H1 (cell line): ENCODE data around the gene GGCX. TPM values are rescaled to one million over a fixed set of nuclear protein-coding genes. Genes with fewer than 3 reads are reported as not detected.
A peak's percentile ranks its signal among the peaks of the same experiment; 100 is the strongest.

ENCODE experiments used
- EP300 ChIP-seq, 2 experiments: IDR thresholded peaks; 1 replicate in 1 of 2; 2 replicates in 1 of 2; pipeline ENCODE4 v1.6.1; 2011 to 2012; ENCODE audit warnings: low read depth in 2 of 2, low read length in 2 of 2, mild to moderate bottlenecking in 2 of 2, borderline replicate concordance in 1 of 2, inconsistent platforms in 1 of 2, moderate library complexity in 1 of 2
- GABPA ChIP-seq: IDR thresholded peaks from 2 replicates; pipeline ENCODE4 v1.6.1; 2011; ENCODE audit warnings: mild to moderate bottlenecking, low read length, moderate library complexity, borderline replicate concordance; ENCODE audit not compliant: insufficient read depth
- KDM5A ChIP-seq: fragments of 200-600 bp; IDR thresholded peaks from 2 replicates; pipeline ENCODE4 v1.7.1; 2012; ENCODE audit warnings: mild to moderate bottlenecking, low read length, inconsistent platforms, mixed read lengths
- SIN3A ChIP-seq, 2 experiments: IDR thresholded peaks in 1 of 2; conservative IDR thresholded peaks in 1 of 2; 2 replicates each; pipeline ENCODE4 v1.6.1; 2011 to 2012; ENCODE audit warnings: low read length in 2 of 2, improper control_type of control experiment in 1 of 2, low read depth in 1 of 2, mild to moderate bottlenecking in 1 of 2
- SIX5 ChIP-seq: IDR thresholded peaks from 2 replicates; pipeline ENCODE4 v1.6.1; 2011; ENCODE audit warnings: mild to moderate bottlenecking, low read depth, low read length
- SP1 ChIP-seq: IDR thresholded peaks from 2 replicates; pipeline ENCODE4 v1.6.1; 2011; ENCODE audit warnings: low read depth, low read length
- SP4 ChIP-seq: IDR thresholded peaks from 2 replicates; pipeline ENCODE4 v1.6.1; 2012; ENCODE audit warnings: low read length, inconsistent platforms
- polyA plus RNA-seq, 7 experiments: library from polyadenylated mRNA; depleted of rRNA in 3 of 7; stranded (reverse) in 5 of 7; unstranded in 2 of 7; fragments of >200 nt in 5 of 7; fragments of 200-250 nt in 2 of 7; gene quantifications; 1 replicate in 5 of 7; 2 replicates in 1 of 7; 4 replicates in 1 of 7; pipeline versions ENCODE4 v1.2.1 to v1.2.3, GENCODE V29; 2011 to 2013; ENCODE audit warnings: missing spikeins in 2 of 7, mixed read lengths in 2 of 7
- total RNA-seq: library from RNA; stranded (reverse); fragmentation: NEBNext Ultra II Directional; extraction: Animal tissue kit (Norgen Biotek cat#: 25700); gene quantifications from 2 replicates; pipeline ENCODE4 v1.2.1, GENCODE V29; 2021
- TF ChIP-seq, protein P1 (sequence below): fragments of 300-600 bp; sonication (generic); IDR thresholded peaks from 2 replicates; pipeline ENCODE4 v1.7.1; 2012; ENCODE audit warnings: low read length, moderate library complexity, mild to moderate bottlenecking, inconsistent platforms; ENCODE audit not compliant: insufficient replicate concordance
- TF ChIP-seq, protein P2 (sequence below): IDR thresholded peaks from 2 replicates; pipeline ENCODE4 v1.6.1; 2011; ENCODE audit warnings: low read length, improper control_type of control experiment

Gene GGCX
- total and polyA plus RNA-seq, 2 of the 8 experiments (the other 6 are each of a cell fraction or from before 2014, with no cell fraction given) = 29.4 to 33.8 TPM

DNA sequence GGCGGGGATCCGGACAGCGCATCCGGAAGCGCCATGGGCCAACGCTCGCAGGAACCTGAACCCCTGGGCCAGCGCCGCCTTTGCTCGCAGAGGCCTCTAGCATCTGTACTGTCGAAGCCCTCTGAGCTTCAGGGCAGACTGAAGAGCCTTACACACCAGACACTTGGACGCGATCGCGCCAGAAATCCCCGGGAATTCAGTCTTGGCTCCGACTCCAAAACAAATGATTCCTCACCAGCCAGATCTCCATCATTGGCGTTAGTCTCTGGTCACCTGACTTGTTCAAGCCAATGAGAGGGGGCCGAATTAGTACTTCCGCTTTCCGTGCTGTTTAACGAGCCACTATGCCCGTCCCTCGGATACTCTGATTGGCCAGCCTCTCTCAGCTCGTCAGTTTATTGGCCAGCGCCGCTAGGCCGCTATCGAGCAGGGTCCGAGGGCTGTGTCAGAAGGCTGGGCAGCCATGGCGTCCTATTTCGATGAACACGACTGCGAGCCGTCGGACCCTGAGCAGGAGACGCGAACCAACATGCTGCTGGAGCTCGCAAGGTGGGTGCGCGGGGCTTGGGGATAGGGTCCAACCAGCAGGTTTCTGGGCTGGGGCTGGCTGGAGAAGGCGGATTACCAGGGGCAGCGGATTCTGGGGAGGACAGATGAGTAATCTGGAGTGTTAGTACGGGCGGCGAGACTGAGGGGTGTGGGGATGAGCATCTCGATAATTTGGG, 34.2 kb upstream of the GGCX start, which contains the start of gene RNF181 (continued):
- TF ChIP-seq GABPA = no peak
- no peak for TF ChIP-seq EP300 (IDR thresholded peaks at IDR 0.05; ENCODE audit: borderline replicate concordance in 1 of 2, low read depth in 2 of 2, low read length in 2 of 2)
- TF ChIP-seq, protein P1, sequence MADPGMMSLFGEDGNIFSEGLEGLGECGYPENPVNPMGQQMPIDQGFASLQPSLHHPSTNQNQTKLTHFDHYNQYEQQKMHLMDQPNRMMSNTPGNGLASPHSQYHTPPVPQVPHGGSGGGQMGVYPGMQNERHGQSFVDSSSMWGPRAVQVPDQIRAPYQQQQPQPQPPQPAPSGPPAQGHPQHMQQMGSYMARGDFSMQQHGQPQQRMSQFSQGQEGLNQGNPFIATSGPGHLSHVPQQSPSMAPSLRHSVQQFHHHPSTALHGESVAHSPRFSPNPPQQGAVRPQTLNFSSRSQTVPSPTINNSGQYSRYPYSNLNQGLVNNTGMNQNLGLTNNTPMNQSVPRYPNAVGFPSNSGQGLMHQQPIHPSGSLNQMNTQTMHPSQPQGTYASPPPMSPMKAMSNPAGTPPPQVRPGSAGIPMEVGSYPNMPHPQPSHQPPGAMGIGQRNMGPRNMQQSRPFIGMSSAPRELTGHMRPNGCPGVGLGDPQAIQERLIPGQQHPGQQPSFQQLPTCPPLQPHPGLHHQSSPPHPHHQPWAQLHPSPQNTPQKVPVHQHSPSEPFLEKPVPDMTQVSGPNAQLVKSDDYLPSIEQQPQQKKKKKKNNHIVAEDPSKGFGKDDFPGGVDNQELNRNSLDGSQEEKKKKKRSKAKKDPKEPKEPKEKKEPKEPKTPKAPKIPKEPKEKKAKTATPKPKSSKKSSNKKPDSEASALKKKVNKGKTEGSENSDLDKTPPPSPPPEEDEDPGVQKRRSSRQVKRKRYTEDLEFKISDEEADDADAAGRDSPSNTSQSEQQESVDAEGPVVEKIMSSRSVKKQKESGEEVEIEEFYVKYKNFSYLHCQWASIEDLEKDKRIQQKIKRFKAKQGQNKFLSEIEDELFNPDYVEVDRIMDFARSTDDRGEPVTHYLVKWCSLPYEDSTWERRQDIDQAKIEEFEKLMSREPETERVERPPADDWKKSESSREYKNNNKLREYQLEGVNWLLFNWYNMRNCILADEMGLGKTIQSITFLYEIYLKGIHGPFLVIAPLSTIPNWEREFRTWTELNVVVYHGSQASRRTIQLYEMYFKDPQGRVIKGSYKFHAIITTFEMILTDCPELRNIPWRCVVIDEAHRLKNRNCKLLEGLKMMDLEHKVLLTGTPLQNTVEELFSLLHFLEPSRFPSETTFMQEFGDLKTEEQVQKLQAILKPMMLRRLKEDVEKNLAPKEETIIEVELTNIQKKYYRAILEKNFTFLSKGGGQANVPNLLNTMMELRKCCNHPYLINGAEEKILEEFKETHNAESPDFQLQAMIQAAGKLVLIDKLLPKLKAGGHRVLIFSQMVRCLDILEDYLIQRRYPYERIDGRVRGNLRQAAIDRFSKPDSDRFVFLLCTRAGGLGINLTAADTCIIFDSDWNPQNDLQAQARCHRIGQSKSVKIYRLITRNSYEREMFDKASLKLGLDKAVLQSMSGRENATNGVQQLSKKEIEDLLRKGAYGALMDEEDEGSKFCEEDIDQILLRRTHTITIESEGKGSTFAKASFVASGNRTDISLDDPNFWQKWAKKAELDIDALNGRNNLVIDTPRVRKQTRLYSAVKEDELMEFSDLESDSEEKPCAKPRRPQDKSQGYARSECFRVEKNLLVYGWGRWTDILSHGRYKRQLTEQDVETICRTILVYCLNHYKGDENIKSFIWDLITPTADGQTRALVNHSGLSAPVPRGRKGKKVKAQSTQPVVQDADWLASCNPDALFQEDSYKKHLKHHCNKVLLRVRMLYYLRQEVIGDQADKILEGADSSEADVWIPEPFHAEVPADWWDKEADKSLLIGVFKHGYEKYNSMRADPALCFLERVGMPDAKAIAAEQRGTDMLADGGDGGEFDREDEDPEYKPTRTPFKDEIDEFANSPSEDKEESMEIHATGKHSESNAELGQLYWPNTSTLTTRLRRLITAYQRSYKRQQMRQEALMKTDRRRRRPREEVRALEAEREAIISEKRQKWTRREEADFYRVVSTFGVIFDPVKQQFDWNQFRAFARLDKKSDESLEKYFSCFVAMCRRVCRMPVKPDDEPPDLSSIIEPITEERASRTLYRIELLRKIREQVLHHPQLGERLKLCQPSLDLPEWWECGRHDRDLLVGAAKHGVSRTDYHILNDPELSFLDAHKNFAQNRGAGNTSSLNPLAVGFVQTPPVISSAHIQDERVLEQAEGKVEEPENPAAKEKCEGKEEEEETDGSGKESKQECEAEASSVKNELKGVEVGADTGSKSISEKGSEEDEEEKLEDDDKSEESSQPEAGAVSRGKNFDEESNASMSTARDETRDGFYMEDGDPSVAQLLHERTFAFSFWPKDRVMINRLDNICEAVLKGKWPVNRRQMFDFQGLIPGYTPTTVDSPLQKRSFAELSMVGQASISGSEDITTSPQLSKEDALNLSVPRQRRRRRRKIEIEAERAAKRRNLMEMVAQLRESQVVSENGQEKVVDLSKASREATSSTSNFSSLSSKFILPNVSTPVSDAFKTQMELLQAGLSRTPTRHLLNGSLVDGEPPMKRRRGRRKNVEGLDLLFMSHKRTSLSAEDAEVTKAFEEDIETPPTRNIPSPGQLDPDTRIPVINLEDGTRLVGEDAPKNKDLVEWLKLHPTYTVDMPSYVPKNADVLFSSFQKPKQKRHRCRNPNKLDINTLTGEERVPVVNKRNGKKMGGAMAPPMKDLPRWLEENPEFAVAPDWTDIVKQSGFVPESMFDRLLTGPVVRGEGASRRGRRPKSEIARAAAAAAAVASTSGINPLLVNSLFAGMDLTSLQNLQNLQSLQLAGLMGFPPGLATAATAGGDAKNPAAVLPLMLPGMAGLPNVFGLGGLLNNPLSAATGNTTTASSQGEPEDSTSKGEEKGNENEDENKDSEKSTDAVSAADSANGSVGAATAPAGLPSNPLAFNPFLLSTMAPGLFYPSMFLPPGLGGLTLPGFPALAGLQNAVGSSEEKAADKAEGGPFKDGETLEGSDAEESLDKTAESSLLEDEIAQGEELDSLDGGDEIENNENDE = no peak
- TF ChIP-seq, protein P2, sequence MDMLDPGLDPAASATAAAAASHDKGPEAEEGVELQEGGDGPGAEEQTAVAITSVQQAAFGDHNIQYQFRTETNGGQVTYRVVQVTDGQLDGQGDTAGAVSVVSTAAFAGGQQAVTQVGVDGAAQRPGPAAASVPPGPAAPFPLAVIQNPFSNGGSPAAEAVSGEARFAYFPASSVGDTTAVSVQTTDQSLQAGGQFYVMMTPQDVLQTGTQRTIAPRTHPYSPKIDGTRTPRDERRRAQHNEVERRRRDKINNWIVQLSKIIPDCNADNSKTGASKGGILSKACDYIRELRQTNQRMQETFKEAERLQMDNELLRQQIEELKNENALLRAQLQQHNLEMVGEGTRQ = peak; percentile 86
- TF ChIP-seq SP1 = peak; percentile 92
- TF ChIP-seq KDM5A = no peak; the same call in 1 of the 2 replicates
- TF ChIP-seq SIX5 = no peak
- 0 out of 2 replicates have a peak, but pooled peaks have one; percentile 43 for TF ChIP-seq SP4
- peak in 1 of 2 experiments; percentile 86; a peak in 2 of 4 replicates for TF ChIP-seq SIN3A (conservative IDR thresholded peaks at IDR 0.05 in 1 of 2, IDR thresholded peaks at IDR 0.05 in 1 of 2; ENCODE audit: low read depth in 1 of 2, low read length in 2 of 2)
